Uterus (tissue), 2 donors: ENCODE measurements around the gene PGLYRP2.

Experiments
- POLR2A ChIP-seq, 2 donors: fragments of 450-650 bp; IDR thresholded peaks; one replicate each; pipeline ENCODE4 v1.6.1; 2016; ENCODE audit warnings: antibody characterized with exemption in 2 of 2, mild to moderate bottlenecking in 1 of 2, moderate library complexity in 1 of 2
- TF ChIP-seq, protein P1 (sequence below), 4 experiments: fragments of 200-600 bp in 2 of 4; fragments of 450-650 bp in 2 of 4; sonication (generic) in 2 of 4; IDR thresholded peaks; one replicate each; pipeline ENCODE4 v1.5.1; 2016 to 2019; ENCODE audit warnings: antibody characterized with exemption in 4 of 4, mild to moderate bottlenecking in 2 of 4, moderate library complexity in 1 of 4

DNA sequence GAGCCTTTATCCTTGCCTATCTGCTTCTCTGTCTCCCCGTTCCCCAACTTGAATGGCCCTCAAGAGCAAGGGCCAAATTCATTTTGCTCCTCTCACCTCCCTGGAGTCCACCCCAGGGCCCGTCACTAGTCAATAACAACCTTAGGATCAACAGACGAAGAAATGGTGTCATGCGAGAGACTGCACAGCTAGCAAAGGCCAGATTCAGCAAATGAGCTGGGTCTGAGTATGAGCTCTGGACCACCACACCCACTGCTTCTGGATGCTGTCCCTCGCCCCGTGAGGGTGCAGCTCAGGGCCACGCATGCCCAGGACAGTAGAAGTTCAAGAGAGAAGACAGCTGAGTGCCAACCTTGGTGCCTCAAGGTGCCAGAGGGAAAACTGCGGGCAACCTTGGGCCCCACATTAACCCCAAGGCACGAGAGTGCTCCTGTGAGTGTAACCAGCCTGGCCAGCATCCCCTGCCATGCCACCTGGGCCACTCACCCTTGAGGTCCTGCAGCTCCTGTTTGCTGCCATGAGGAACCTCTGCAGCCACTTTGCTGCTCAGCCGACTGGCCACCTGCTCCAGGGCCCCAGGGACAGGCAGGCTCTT lies 48.7 kb downstream of the PGLYRP2 start:
- no peak for TF ChIP-seq POLR2A (IDR thresholded peaks at IDR 0.05)
- TF ChIP-seq, protein P1, sequence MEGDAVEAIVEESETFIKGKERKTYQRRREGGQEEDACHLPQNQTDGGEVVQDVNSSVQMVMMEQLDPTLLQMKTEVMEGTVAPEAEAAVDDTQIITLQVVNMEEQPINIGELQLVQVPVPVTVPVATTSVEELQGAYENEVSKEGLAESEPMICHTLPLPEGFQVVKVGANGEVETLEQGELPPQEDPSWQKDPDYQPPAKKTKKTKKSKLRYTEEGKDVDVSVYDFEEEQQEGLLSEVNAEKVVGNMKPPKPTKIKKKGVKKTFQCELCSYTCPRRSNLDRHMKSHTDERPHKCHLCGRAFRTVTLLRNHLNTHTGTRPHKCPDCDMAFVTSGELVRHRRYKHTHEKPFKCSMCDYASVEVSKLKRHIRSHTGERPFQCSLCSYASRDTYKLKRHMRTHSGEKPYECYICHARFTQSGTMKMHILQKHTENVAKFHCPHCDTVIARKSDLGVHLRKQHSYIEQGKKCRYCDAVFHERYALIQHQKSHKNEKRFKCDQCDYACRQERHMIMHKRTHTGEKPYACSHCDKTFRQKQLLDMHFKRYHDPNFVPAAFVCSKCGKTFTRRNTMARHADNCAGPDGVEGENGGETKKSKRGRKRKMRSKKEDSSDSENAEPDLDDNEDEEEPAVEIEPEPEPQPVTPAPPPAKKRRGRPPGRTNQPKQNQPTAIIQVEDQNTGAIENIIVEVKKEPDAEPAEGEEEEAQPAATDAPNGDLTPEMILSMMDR (IDR thresholded peaks at IDR 0.05): no peak
